Measurements from ENCODE around the gene MAPK11. TPM values are rescaled to one million over a fixed set of nuclear protein-coding genes. Genes with fewer than 3 reads are reported as not detected.

Gene MAPK11
- total and polyA plus RNA-seq, 9 of the 15 experiments (the other 6 are each of a cell fraction or from before 2014, with no cell fraction given): 0.06 to 14.6 (median 5.3) TPM

DNA sequence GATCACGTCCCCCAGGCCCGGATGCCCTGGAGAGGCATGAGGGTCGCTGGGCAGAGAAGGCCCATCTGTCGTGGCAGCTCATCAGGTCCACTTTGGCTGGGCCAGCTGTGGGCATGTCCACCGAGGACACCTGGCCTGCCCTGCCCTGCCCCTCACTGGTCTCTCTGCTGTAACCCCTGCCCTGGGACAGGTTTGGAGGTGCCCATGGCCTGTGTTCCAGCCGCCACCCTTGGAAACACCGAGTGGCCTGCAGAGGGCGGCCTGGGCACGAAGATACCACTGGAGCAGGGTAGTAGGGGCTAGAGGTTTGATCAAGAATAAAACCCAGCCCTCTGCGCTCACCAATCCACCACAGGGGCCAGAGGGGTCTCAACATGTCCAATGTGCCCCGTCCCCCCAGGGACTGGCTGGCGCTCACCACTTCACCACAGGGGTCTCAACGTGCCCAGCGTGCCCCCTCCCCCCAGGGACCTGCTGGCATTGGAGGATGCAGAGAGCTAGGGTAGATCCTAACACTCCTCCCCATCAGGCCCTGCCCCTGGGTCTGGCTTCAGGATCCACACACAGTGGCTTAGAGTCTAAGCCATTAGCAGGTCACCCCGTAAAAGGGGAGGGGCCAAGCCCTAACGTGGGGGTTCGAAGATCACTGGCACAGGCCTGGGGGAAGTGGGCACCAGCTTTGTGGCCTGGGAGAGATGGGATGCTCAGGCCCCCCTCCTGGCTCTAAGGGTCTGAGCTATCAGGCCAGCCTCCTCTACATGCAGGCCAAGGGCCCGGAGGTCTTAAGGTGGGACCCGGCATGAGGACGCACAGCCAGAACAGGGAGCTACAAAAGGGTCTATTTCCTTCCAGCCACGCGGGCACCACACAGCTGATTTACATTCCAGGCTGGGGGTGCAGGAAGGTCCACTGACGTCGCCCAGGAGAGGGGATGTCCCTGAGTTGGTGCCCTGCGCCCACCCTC is 17.8 kb downstream of the MAPK11 start (continued):
- TF ChIP-seq, protein P1, sequence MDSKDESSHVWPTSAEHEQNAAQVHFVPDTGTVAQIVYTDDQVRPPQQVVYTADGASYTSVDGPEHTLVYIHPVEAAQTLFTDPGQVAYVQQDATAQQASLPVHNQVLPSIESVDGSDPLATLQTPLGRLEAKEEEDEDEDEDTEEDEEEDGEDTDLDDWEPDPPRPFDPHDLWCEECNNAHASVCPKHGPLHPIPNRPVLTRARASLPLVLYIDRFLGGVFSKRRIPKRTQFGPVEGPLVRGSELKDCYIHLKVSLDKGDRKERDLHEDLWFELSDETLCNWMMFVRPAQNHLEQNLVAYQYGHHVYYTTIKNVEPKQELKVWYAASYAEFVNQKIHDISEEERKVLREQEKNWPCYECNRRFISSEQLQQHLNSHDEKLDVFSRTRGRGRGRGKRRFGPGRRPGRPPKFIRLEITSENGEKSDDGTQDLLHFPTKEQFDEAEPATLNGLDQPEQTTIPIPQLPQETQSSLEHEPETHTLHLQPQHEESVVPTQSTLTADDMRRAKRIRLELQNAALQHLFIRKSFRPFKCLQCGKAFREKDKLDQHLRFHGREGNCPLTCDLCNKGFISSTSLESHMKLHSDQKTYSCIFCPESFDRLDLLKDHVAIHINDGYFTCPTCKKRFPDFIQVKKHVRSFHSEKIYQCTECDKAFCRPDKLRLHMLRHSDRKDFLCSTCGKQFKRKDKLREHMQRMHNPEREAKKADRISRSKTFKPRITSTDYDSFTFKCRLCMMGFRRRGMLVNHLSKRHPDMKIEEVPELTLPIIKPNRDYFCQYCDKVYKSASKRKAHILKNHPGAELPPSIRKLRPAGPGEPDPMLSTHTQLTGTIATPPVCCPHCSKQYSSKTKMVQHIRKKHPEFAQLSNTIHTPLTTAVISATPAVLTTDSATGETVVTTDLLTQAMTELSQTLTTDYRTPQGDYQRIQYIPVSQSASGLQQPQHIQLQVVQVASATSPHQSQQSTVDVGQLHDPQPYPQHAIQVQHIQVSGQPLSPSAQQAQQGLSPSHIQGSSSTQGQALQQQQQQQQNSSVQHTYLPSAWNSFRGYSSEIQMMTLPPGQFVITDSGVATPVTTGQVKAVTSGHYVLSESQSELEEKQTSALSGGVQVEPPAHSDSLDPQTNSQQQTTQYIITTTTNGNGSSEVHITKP (IDR thresholded peaks at IDR 0.05; ENCODE audit: partially characterized antibody): peak; percentile 67
- TF ChIP-seq ZNF175 (CRISPR knock-in tag; IDR thresholded peaks at IDR 0.05; ENCODE audit: low read depth) (no peak), ZNF431 (CRISPR knock-in tag; IDR thresholded peaks at IDR 0.05) (no peak), CBX8 (IDR thresholded peaks at IDR 0.05; ENCODE audit: borderline replicate concordance, extremely low read depth, low read depth, low read length, poor library complexity, severe bottlenecking) (no peak), SMC3 (conservative IDR thresholded peaks at IDR 0.05; ENCODE audit: insufficient read depth, low read depth, low read length) (no peak), NR2C2 (CRISPR knock-in tag; IDR thresholded peaks at IDR 0.05) (no peak), NR2C2 (tag; IDR thresholded peaks at IDR 0.05) (no peak), ZNF76 (CRISPR knock-in tag; IDR thresholded peaks at IDR 0.05; ENCODE audit: borderline replicate concordance) (no peak), ZNF121 (CRISPR knock-in tag; conservative IDR thresholded peaks at IDR 0.05) (no peak), PTRF (tag; IDR thresholded peaks at IDR 0.05) (no peak)
- TF ChIP-seq, protein P2, sequence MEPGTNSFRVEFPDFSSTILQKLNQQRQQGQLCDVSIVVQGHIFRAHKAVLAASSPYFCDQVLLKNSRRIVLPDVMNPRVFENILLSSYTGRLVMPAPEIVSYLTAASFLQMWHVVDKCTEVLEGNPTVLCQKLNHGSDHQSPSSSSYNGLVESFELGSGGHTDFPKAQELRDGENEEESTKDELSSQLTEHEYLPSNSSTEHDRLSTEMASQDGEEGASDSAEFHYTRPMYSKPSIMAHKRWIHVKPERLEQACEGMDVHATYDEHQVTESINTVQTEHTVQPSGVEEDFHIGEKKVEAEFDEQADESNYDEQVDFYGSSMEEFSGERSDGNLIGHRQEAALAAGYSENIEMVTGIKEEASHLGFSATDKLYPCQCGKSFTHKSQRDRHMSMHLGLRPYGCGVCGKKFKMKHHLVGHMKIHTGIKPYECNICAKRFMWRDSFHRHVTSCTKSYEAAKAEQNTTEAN (CRISPR knock-in tag; IDR thresholded peaks at IDR 0.05): no peak
- TF ChIP-seq, protein P3, sequence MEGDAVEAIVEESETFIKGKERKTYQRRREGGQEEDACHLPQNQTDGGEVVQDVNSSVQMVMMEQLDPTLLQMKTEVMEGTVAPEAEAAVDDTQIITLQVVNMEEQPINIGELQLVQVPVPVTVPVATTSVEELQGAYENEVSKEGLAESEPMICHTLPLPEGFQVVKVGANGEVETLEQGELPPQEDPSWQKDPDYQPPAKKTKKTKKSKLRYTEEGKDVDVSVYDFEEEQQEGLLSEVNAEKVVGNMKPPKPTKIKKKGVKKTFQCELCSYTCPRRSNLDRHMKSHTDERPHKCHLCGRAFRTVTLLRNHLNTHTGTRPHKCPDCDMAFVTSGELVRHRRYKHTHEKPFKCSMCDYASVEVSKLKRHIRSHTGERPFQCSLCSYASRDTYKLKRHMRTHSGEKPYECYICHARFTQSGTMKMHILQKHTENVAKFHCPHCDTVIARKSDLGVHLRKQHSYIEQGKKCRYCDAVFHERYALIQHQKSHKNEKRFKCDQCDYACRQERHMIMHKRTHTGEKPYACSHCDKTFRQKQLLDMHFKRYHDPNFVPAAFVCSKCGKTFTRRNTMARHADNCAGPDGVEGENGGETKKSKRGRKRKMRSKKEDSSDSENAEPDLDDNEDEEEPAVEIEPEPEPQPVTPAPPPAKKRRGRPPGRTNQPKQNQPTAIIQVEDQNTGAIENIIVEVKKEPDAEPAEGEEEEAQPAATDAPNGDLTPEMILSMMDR (IDR thresholded peaks at IDR 0.05 in 2 of 3, conservative IDR thresholded peaks at IDR 0.05 in 1 of 3; ENCODE audit: insufficient read depth in 2 of 3, low read depth in 1 of 3, low read length in 3 of 3): peak; percentile 45 to 46 (median 45)
- TF ChIP-seq, protein P4, sequence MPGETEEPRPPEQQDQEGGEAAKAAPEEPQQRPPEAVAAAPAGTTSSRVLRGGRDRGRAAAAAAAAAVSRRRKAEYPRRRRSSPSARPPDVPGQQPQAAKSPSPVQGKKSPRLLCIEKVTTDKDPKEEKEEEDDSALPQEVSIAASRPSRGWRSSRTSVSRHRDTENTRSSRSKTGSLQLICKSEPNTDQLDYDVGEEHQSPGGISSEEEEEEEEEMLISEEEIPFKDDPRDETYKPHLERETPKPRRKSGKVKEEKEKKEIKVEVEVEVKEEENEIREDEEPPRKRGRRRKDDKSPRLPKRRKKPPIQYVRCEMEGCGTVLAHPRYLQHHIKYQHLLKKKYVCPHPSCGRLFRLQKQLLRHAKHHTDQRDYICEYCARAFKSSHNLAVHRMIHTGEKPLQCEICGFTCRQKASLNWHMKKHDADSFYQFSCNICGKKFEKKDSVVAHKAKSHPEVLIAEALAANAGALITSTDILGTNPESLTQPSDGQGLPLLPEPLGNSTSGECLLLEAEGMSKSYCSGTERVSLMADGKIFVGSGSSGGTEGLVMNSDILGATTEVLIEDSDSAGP (CRISPR knock-in tag; IDR thresholded peaks at IDR 0.05): no peak
- TF ChIP-seq, protein P5, sequence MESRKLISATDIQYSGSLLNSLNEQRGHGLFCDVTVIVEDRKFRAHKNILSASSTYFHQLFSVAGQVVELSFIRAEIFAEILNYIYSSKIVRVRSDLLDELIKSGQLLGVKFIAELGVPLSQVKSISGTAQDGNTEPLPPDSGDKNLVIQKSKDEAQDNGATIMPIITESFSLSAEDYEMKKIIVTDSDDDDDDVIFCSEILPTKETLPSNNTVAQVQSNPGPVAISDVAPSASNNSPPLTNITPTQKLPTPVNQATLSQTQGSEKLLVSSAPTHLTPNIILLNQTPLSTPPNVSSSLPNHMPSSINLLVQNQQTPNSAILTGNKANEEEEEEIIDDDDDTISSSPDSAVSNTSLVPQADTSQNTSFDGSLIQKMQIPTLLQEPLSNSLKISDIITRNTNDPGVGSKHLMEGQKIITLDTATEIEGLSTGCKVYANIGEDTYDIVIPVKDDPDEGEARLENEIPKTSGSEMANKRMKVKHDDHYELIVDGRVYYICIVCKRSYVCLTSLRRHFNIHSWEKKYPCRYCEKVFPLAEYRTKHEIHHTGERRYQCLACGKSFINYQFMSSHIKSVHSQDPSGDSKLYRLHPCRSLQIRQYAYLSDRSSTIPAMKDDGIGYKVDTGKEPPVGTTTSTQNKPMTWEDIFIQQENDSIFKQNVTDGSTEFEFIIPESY (CRISPR knock-in tag; IDR thresholded peaks at IDR 0.05): peak; percentile 96

Measured in K562 (cell line).